MM.1S (cell line): ENCODE data around the gene PDCD7.

ENCODE experiments used
- EZH2phosphoT487 ChIP-seq: fragments of 300-600 bp; sonication (generic); IDR thresholded peaks from 2 replicates; pipeline ENCODE4 v1.6.1; 2018; ENCODE audit warnings: antibody characterized with exemption, low read length
- TF ChIP-seq, protein P1 (sequence below): fragments of 300-600 bp; sonication (generic); IDR thresholded peaks from 2 replicates; pipeline ENCODE4 v1.5.1; 2016; ENCODE audit warnings: antibody characterized with exemption, low read length, mixed read lengths

DNA sequence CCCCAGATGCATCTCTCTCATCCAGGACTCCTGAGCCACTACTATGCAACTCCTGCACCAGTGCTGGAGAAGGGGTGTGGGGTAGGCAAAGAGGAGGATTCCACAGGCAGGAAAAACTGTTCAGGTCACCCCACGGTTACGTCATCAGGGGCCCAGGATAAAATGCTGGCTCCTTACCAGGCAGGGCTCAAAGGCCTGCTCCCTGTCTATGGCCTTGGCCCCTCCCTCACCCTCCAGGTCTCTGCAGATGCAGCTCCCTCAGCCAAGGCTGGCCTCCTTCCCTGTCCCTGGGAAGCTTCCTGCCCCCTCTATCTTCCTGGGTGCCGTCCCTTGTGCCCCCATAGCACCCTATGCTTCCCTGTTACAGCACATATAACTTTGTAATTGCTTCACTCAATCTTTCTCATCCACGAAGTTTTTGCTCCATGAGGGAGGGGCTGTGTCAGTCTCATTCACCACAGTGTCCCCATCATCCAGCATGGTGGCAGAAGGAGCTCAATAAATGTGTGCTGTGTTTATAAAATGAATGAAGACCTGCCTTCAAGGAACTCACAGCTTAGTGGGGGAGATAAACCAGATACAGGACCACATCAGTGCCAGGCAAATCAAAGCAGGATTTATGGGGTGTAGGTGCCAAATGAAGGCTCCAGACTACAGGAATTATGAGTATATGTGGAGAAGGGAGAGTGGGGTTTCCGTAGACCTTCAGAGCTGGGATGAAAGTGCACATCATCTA is 38.4 kb downstream of the PDCD7 start:
- TF ChIP-seq, protein P1, sequence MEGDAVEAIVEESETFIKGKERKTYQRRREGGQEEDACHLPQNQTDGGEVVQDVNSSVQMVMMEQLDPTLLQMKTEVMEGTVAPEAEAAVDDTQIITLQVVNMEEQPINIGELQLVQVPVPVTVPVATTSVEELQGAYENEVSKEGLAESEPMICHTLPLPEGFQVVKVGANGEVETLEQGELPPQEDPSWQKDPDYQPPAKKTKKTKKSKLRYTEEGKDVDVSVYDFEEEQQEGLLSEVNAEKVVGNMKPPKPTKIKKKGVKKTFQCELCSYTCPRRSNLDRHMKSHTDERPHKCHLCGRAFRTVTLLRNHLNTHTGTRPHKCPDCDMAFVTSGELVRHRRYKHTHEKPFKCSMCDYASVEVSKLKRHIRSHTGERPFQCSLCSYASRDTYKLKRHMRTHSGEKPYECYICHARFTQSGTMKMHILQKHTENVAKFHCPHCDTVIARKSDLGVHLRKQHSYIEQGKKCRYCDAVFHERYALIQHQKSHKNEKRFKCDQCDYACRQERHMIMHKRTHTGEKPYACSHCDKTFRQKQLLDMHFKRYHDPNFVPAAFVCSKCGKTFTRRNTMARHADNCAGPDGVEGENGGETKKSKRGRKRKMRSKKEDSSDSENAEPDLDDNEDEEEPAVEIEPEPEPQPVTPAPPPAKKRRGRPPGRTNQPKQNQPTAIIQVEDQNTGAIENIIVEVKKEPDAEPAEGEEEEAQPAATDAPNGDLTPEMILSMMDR = no peak
- TF ChIP-seq EZH2phosphoT487 = no peak
